Heart left ventricle (tissue), 16 donors: Measurements from ENCODE around the gene PKM. TPM values are rescaled to one million over a fixed set of nuclear protein-coding genes. Genes with fewer than 3 reads are reported as not detected.
"Not testable (repeated sequence)": the region's sequence is repeated elsewhere in the genome, so short reads cannot be mapped to it uniquely, and the experiment has no call there.

Source experiments
- ATAC-seq, 4 donors: fragments of 200-7000 bp; cut with Tn5 transposase; one replicate each; pipeline ENCODE4 v1.9.1; 2020 to 2022; ENCODE audit warnings: moderate library complexity in 4 of 4, mild to moderate bottlenecking in 3 of 4, moderate number of reproducible peaks in 1 of 4
- DNase-seq, 5 donors: peaks; one replicate each; pipeline ENCODE4 v3.0.0-alpha.2; 2020
- H3K27ac ChIP-seq, 12 donors: fragments of 200-600 bp; sonication (generic) in 4 of 12; one replicate each; pipeline versions ENCODE4 v1.5.0 to v1.8.0; 2016 to 2022; ENCODE audit warnings: mild to moderate bottlenecking in 2 of 12
- H3K27me3 ChIP-seq, 9 donors: fragments of 200-600 bp; sonication (generic) in 2 of 9; one replicate each; pipeline versions ENCODE4 v1.5.1 to v1.8.0; 2016 to 2022; ENCODE audit warnings: mild to moderate bottlenecking in 3 of 9
- H3K36me3 ChIP-seq, 9 donors: fragments of 200-600 bp; sonication (generic) in 2 of 9; one replicate each; pipeline versions ENCODE4 v1.5.0 to v1.8.0; 2018 to 2022; ENCODE audit warnings: mild to moderate bottlenecking in 2 of 9
- H3K4me1 ChIP-seq, 12 donors: fragments of 200-600 bp; sonication (generic) in 4 of 12; one replicate each; pipeline versions ENCODE4 v1.5.0 to v1.8.0; 2016 to 2022; ENCODE audit warnings: mild to moderate bottlenecking in 3 of 12
- H3K4me3 ChIP-seq, 12 donors: fragments of 200-600 bp; sonication (generic) in 4 of 12; one replicate each; pipeline versions ENCODE4 v1.5.0 to v1.8.0; 2017 to 2022; ENCODE audit warnings: mild to moderate bottlenecking in 9 of 12, moderate library complexity in 4 of 12
- H3K9me3 ChIP-seq, 12 donors: fragments of 200-600 bp; sonication (generic) in 4 of 12; one replicate each; pipeline versions ENCODE4 v1.5.0 to v1.8.0; 2016 to 2022; ENCODE audit warnings: mild to moderate bottlenecking in 1 of 12
- CTCF ChIP-seq, 12 donors: fragments of 200-600 bp; sonication (generic) in 4 of 12; IDR thresholded peaks; one replicate each; pipeline versions ENCODE4 v1.5.0 to v1.8.0; 2018 to 2022; ENCODE audit warnings: antibody characterized with exemption in 12 of 12, mild to moderate bottlenecking in 5 of 12
- POLR2A ChIP-seq, 2 donors: fragments of 450-650 bp; IDR thresholded peaks; one replicate each; pipeline ENCODE4 v1.6.1; 2017; ENCODE audit warnings: antibody characterized with exemption in 2 of 2, mild to moderate bottlenecking in 2 of 2, moderate library complexity in 2 of 2
- WGBS, 4 donors: extraction: QIAGEN DNeasy Blood & Tissue Kit in 2 of 4; methylation state at CpG; one replicate each; pipeline versions ENCODE4 v1.1.5 to v1.1.7; 2013 to 2018; 5-methylcytosine and 5-hydroxymethylcytosine counted together
- intact Hi-C, 10 donors: fragments of 100-400 bp; cut with DNase I; formaldehyde crosslinking; loops; one replicate each; pipeline versions ENCODE4 v1.11.1 to v1.14.2; 2022
- polyA plus RNA-seq, 2 donors: library from polyadenylated mRNA; stranded (reverse); fragments of 200-250 nt; gene quantifications; one replicate each; pipeline ENCODE4 v1.2.3, GENCODE V29; 2013
- total RNA-seq, 9 donors: library from RNA; depleted of rRNA in 2 of 9; stranded (reverse); fragments of >200 nt in 2 of 9; fragmentation: NEBNext Ultra II Directional in 3 of 9; extraction: Animal tissue kit (Norgen Biotek cat#: 25700) in 3 of 9; gene quantifications; one replicate each; pipeline versions ENCODE4 v1.1.0 to v1.2.4, GENCODE V29; 2016 to 2023
- donor health status: ischemic (EF 13 %, LVEDD 7.1; RV severe dilation, severe dysfunction).
- donor health status: healthy with polysubstance abuse.
- donor health status: DM: no; HTN: yes; CAD: no.
- donor health status: DM: no; HTN: no; CAD: no.
- donor health status: ischemic (EF 25% LVEDD 6.9; RV normal size, moderate dysfunction).
- donor health status: ischemic (EF 25% LVEDD 5.7; RV mildly dilated, moderate dysfunction).
- donor health status: healthy.
- donor health status: DM: yes; HTN: yes; CAD: no.
- donor health status: ischemic (EF 35%, LVEDD 5.7; RV mildly dilated, moderate dysfunction).
- donor health status: nonischemic (EF 11% LVEDD 7.7; RV severe dilation, severe dysfunction).
- donor health status: DM: yes; HTN: yes; CAD: no.
- donor health status: PGD.
- donor health status: ischemic (EF 29% LVEDD 5.4; RV normal size, mild dysfunction).
- donor health status: nonischemic (EF 23%, LVEDD 6.1; RV moderate dilation, normal function).

The PKM gene
- total and polyA plus RNA-seq, 11 donors: 602 to 1,279 (median 921) TPM

- no peak for TF ChIP-seq CTCF (IDR thresholded peaks at IDR 0.05)
- TF ChIP-seq POLR2A (IDR thresholded peaks at IDR 0.05): no peak
- intact Hi-C loops: no loop called here
- H3K4me1 ChIP-seq: peaks cover 0 to 15% (median 9%) of the 10 kb centered on the region in 12 donors
Observed at GRCh38 chr15:72276326-72276700, 45.3 kb upstream of the PKM start.

GRCh38 chr15:72275635-72276325 lies 44.8 kb upstream of the PKM start:
- ATAC-seq, H3K4me3 ChIP-seq, intact Hi-C loops, H3K27me3 ChIP-seq, DNase-seq, H3K36me3 ChIP-seq, H3K27ac ChIP-seq, H3K9me3 ChIP-seq: not testable (repeated sequence)
- peaks cover 3 to 20% (median 12%) of the 10 kb centered on the region in 12 donors for H3K4me1 ChIP-seq

More at GRCh38 chr15:72276326-72276700, 45.3 kb upstream of the PKM start:
- ATAC-seq: no peak
- no peaks in the 10 kb centered on the region for H3K36me3 ChIP-seq
- no peaks in the 10 kb centered on the region for H3K9me3 ChIP-seq
- no peak for DNase-seq
- H3K27ac ChIP-seq: no peak overlapping the region
- H3K4me3 ChIP-seq: no peak overlapping the region
- no peaks in the 10 kb centered on the region for H3K27me3 ChIP-seq

- 44 to 50% (median 45%) methylated on average over 10 of the region's 10 CpGs for WGBS, 4 donors
- Histone ChIP-seq H3K9me3 (no peaks in the 10 kb centered on the region), H3K4me1 (peaks cover 3 to 32% (median 16%) of the 10 kb centered on the region in 12 donors), H3K27ac (peak overlapping the region in 11 of 12 donors; percentile 3 to 96 (median 86)), H3K36me3 (peaks cover 0 to 30% (median 16%) of the 10 kb centered on the region in 9 donors), H3K27me3 (no peaks in the 10 kb centered on the region), H3K4me3 (peak overlapping the region in 11 of 12 donors; percentile 20 to 99 (median 93))
- ATAC-seq: no peak
- intact Hi-C loops: loop anchor here in 6 of 10 donors (2.0 to 5.0 kb wide), 4 partner anchors 41 to 72 kb away; partner anchors contain the start of gene PKM (in 5 of the 6)
- no peak for DNase-seq
- TF ChIP-seq POLR2A (IDR thresholded peaks at IDR 0.05) (no peak), CTCF (IDR thresholded peaks at IDR 0.05) (peak in 2 of 12 donors; percentile 4 to 7)
Observed at GRCh38 chr15:72272997-72273352, 42.0 kb upstream of the PKM start.

GRCh38 chr15:72272213-72272996 lies 41.4 kb upstream of the PKM start, which contains the start of gene PARP6:
Gene PARP6, minus strand, starts transcription at chr15:72272554. Its CDS starts 5,077 bp downstream, at chr15:72267477.
- Histone ChIP-seq H3K4me3 (peak within 1 kb of the TSS; percentile 85 to 99 (median 94)), H3K27ac (peak within 1 kb of the TSS; percentile 34 to 96 (median 91)), H3K4me1 (peaks cover 3 to 32% (median 16%) of the 10 kb centered on the region in 12 donors), H3K27me3 (no peaks in the 10 kb centered on the region), H3K9me3 (no peaks in the 10 kb centered on the region), H3K36me3 (peaks cover 0 to 36% (median 21%) of the 10 kb centered on the region in 9 donors)
- ATAC-seq (peak; percentile 99 to 100 (median 100)), DNase-seq (peak; percentile 99 to 100 (median 99))
- 0 to 2% (median 0%) methylated on average over 26 to 82 of the region's 82 CpGs for WGBS, 4 donors
- TF ChIP-seq CTCF (IDR thresholded peaks at IDR 0.05): peak; percentile 48 to 91 (median 72)
- TF ChIP-seq POLR2A (IDR thresholded peaks at IDR 0.05): peak in 1 of 2 donors; percentile 67
- intact Hi-C loops: loop anchor here in 6 of 10 donors (2.0 to 5.0 kb wide), 4 partner anchors 40 to 72 kb away; partner anchors contain the start of gene PKM (in 5 of the 6)
